HFF-Myc (cell line): Measurements from ENCODE around the gene SLC43A1.

Source experiments
- DNase-seq: peaks from one replicate; pipeline ENCODE4 v3.0.0-alpha.2; 2011; ENCODE audit warnings: low read depth; ENCODE audit errors: extremely low read depth
- H3K4me3 ChIP-seq: replicated peaks from 2 replicates; pipeline ENCODE4 v1.5.1; 2011; ENCODE audit warnings: low read depth, mild to moderate bottlenecking, control low read depth, low read length
- CTCF ChIP-seq: IDR thresholded peaks from 2 replicates; pipeline ENCODE4 v1.5.1; 2012; ENCODE audit warnings: mild to moderate bottlenecking, low read depth, low read length, control low read depth; ENCODE audit errors: missing control alignments

SLC43A1 gene

GRCh38 chr11:57475191-57475590 lies 40.3 kb downstream of the SLC43A1 start:
- no peak for DNase-seq
- no peak overlapping the region for H3K4me3 ChIP-seq
- TF ChIP-seq CTCF = no peak

- TF ChIP-seq CTCF = no peak
- no peak for DNase-seq
- H3K4me3 ChIP-seq = no peak overlapping the region
Observed at GRCh38 chr11:57474803-57475115, 40.7 kb downstream of the SLC43A1 start.

GRCh38 chr11:57474017-57474802 lies 41.3 kb downstream of the SLC43A1 start:
- DNase-seq = no peak
- TF ChIP-seq CTCF = no peak
- no peak overlapping the region for H3K4me3 ChIP-seq

GRCh38 chr11:57473285-57473841 lies 42.1 kb downstream of the SLC43A1 start:
- no peak for DNase-seq
- TF ChIP-seq CTCF = no peak
- no peak overlapping the region for H3K4me3 ChIP-seq

- DNase-seq = no peak
- no peak for TF ChIP-seq CTCF
- no peak overlapping the region for H3K4me3 ChIP-seq
Observed at GRCh38 chr11:57471496-57471895, 44.0 kb downstream of the SLC43A1 start.

GRCh38 chr11:57469268-57469667 lies 46.2 kb downstream of the SLC43A1 start:
- no peak for DNase-seq
- H3K4me3 ChIP-seq = no peak overlapping the region
- TF ChIP-seq CTCF = no peak
